Measurements from ENCODE around the gene CDH4.

The CDH4 gene

GRCh38 chr20:61594198-61594597, 342.1 kb downstream of the CDH4 start:
- no peak for DNase-seq

- DNase-seq = no peak
These were observed 343.2 kb downstream of the CDH4 start for GRCh38 chr20:61595216-61595615.

GRCh38 chr20:61596687-61597330, 344.7 kb downstream of the CDH4 start:
- DNase-seq = no peak

- DNase-seq = no peak
These were observed 345.9 kb downstream of the CDH4 start for GRCh38 chr20:61597996-61598395.

GRCh38 chr20:61598586-61598985, 346.5 kb downstream of the CDH4 start:
- DNase-seq = no peak

- no peak for DNase-seq
These were observed 347.0 kb downstream of the CDH4 start for GRCh38 chr20:61599061-61599531.

- no peak for DNase-seq
These were observed 347.5 kb downstream of the CDH4 start for GRCh38 chr20:61599541-61599992.

- no peak for DNase-seq
These were observed 348.0 kb downstream of the CDH4 start for GRCh38 chr20:61600016-61600415.

- no peak for DNase-seq
These were observed 349.3 kb downstream of the CDH4 start for GRCh38 chr20:61601361-61601760.

- no peak for DNase-seq
These were observed 349.8 kb downstream of the CDH4 start for GRCh38 chr20:61601853-61602252.

- no peak for DNase-seq
These were observed 351.7 kb downstream of the CDH4 start for GRCh38 chr20:61603715-61604114.

GRCh38 chr20:61604549-61604948, 352.5 kb downstream of the CDH4 start:
- DNase-seq = no peak

GRCh38 chr20:61605283-61605682, 353.2 kb downstream of the CDH4 start:
- DNase-seq = no peak

- no peak for DNase-seq
These were observed 353.9 kb downstream of the CDH4 start for GRCh38 chr20:61605862-61606557.

GRCh38 chr20:61608275-61609085, 356.4 kb downstream of the CDH4 start:
- peak; percentile 1 for DNase-seq

- DNase-seq = no peak
These were observed 357.4 kb downstream of the CDH4 start for GRCh38 chr20:61609461-61609860.

GRCh38 chr20:61611401-61612180, 359.5 kb downstream of the CDH4 start:
- no peak for DNase-seq

GRCh38 chr20:61613917-61614705, 362.1 kb downstream of the CDH4 start:
- no peak for DNase-seq

GRCh38 chr20:61614706-61615100, 362.6 kb downstream of the CDH4 start:
- no peak for DNase-seq

- DNase-seq = no peak
These were observed 363.7 kb downstream of the CDH4 start for GRCh38 chr20:61615806-61616205.

- DNase-seq = no peak
These were observed 367.7 kb downstream of the CDH4 start for GRCh38 chr20:61619751-61620150.

- DNase-seq = no peak
These were observed 368.1 kb downstream of the CDH4 start for GRCh38 chr20:61620174-61620573.
